ENCODE results near the gene PSME4. TPM values are rescaled to one million over a fixed set of nuclear protein-coding genes. Genes with fewer than 3 reads are reported as not detected.
"Not testable (repeated sequence)": the region's sequence is repeated elsewhere in the genome, so short reads cannot be mapped to it uniquely, and the experiment has no call there.

Gene PSME4
- polyA plus RNA-seq, 3 donors = 55.1 to 67.3 (median 64.1) TPM

- no peak for DNase-seq (ENCODE audit: extremely low read depth in 1 of 11, low read depth in 9 of 11, low spot score in 4 of 11)
Measured at GRCh38 chr2:53863538-53864227, 107.1 kb downstream of the PSME4 start.

- DNase-seq (ENCODE audit: extremely low read depth in 1 of 11, low read depth in 9 of 11, low spot score in 4 of 11) = no peak
Measured at GRCh38 chr2:53861824-53862223, 109.0 kb downstream of the PSME4 start.

GRCh38 chr2:53859206-53860181 is 111.3 kb downstream of the PSME4 start, which contains the start of gene GPR75:
TSS of gene GPR75 (minus strand) at chr2:53859967. CDS start at chr2:53854756, 5,211 bp downstream.
- DNase-seq (ENCODE audit: extremely low read depth in 1 of 11, low read depth in 9 of 11, low spot score in 4 of 11) = peak in 8 of 11 donors; percentile 5 to 41 (median 20)

- no peak for DNase-seq (ENCODE audit: extremely low read depth in 1 of 11, low read depth in 9 of 11, low spot score in 4 of 11)
Measured at GRCh38 chr2:53856272-53856671, 114.5 kb downstream of the PSME4 start.

GRCh38 chr2:53854678-53855077 is 116.1 kb downstream of the PSME4 start:
- no peak for DNase-seq (ENCODE audit: extremely low read depth in 1 of 11, low read depth in 9 of 11, low spot score in 4 of 11)

GRCh38 chr2:53852532-53852931 is 118.3 kb downstream of the PSME4 start:
- DNase-seq (ENCODE audit: extremely low read depth in 1 of 11, low read depth in 9 of 11, low spot score in 4 of 11) = no peak

- not testable (repeated sequence) for DNase-seq (ENCODE audit: extremely low read depth in 1 of 11, low read depth in 9 of 11, low spot score in 4 of 11)
Measured at GRCh38 chr2:53851052-53851757, 119.6 kb downstream of the PSME4 start.

- DNase-seq (ENCODE audit: extremely low read depth in 1 of 11, low read depth in 9 of 11, low spot score in 4 of 11) = no peak
Measured at GRCh38 chr2:53848062-53848461, 122.7 kb downstream of the PSME4 start.

- DNase-seq (ENCODE audit: extremely low read depth in 1 of 11, low read depth in 9 of 11, low spot score in 4 of 11) = no peak
Measured at GRCh38 chr2:53843595-53843994, 127.2 kb downstream of the PSME4 start.

GRCh38 chr2:53842891-53843290 is 127.9 kb downstream of the PSME4 start:
- no peak for DNase-seq (ENCODE audit: extremely low read depth in 1 of 11, low read depth in 9 of 11, low spot score in 4 of 11)

GRCh38 chr2:53841651-53842050 is 129.1 kb downstream of the PSME4 start:
- DNase-seq (ENCODE audit: extremely low read depth in 1 of 11, low read depth in 9 of 11, low spot score in 4 of 11) = not testable (repeated sequence)

- DNase-seq (ENCODE audit: extremely low read depth in 1 of 11, low read depth in 9 of 11, low spot score in 4 of 11) = no peak
Measured at GRCh38 chr2:53840580-53840979, 130.2 kb downstream of the PSME4 start.

- DNase-seq (ENCODE audit: extremely low read depth in 1 of 11, low read depth in 9 of 11, low spot score in 4 of 11) = not testable (repeated sequence)
Measured at GRCh38 chr2:53829980-53830290, 140.9 kb downstream of the PSME4 start.

- DNase-seq (ENCODE audit: extremely low read depth in 1 of 11, low read depth in 9 of 11, low spot score in 4 of 11) = no peak
Measured at GRCh38 chr2:53829273-53829979, 141.4 kb downstream of the PSME4 start.

- DNase-seq (ENCODE audit: extremely low read depth in 1 of 11, low read depth in 9 of 11, low spot score in 4 of 11) = no peak
Measured at GRCh38 chr2:53828331-53828730, 142.5 kb downstream of the PSME4 start.

GRCh38 chr2:53827398-53828175 is 143.2 kb downstream of the PSME4 start:
- no peak for DNase-seq (ENCODE audit: extremely low read depth in 1 of 11, low read depth in 9 of 11, low spot score in 4 of 11)

GRCh38 chr2:53826587-53827397 is 144.0 kb downstream of the PSME4 start:
- DNase-seq (ENCODE audit: extremely low read depth in 1 of 11, low read depth in 9 of 11, low spot score in 4 of 11) = no peak
